ENCODE results near the gene C1QTNF2. TPM values are rescaled to one million over a fixed set of nuclear protein-coding genes. Genes with fewer than 3 reads are reported as not detected.

Gene C1QTNF2
- 10 to 100 TPM in 1 of 4 donors, 1 to 10 TPM in 2, under 1 TPM in 1; 0.59 to 16.5 (median 3.0) TPM for total RNA-seq

- peak; percentile 67 to 70 for DNase-seq
- H3K27ac ChIP-seq, result peak within 1 kb of the TSS; percentile 61 to 69
- TF ChIP-seq POLR2A (IDR thresholded peaks at IDR 0.05) (no peak), CTCF (IDR thresholded peaks at IDR 0.05) (no peak)
Observed at GRCh38 chr5:160369990-160370712, at the start of gene C1QTNF2. Gene C1QTNF2, minus strand, starts transcription at chr5:160370626. Its CDS starts 15,615 bp downstream, at chr5:160355011.

GRCh38 chr5:160420331-160420610 is 49.8 kb upstream of the C1QTNF2 start:
- peaks cover 0 to 6% of the 10 kb centered on the region in 2 donors for H3K4me1 ChIP-seq
- H3K27me3 ChIP-seq, result no peaks in the 10 kb centered on the region
- H3K27ac ChIP-seq, result no peak overlapping the region
- H3K4me3 ChIP-seq, result no peak overlapping the region
- H3K36me3 ChIP-seq, result no peaks in the 10 kb centered on the region
- intact Hi-C loops (cut with DNase I; ENCODE audit: low total_unique reads), result no loop called here
- no peak for DNase-seq
- TF ChIP-seq CTCF (IDR thresholded peaks at IDR 0.05) (no peak), POLR2A (IDR thresholded peaks at IDR 0.05) (no peak)
- H3K9me3 ChIP-seq, result no peaks in the 10 kb centered on the region

More at GRCh38 chr5:160369990-160370712, at the start of gene C1QTNF2:
- peak within 1 kb of the TSS; percentile 50 to 60 for H3K4me3 ChIP-seq
- H3K36me3 ChIP-seq, result no peaks in the 10 kb centered on the region
- no peaks in the 10 kb centered on the region for H3K27me3 ChIP-seq
- no peaks in the 10 kb centered on the region for H3K9me3 ChIP-seq
- no peaks in the 10 kb centered on the region for H3K4me1 ChIP-seq
- intact Hi-C loops (cut with DNase I; ENCODE audit: low total_unique reads), result no loop called here

GRCh38 chr5:160419458-160420330 is 49.3 kb upstream of the C1QTNF2 start:
- DNase-seq, result no peak
- peak overlapping the region; percentile 69 to 94 for H3K4me3 ChIP-seq
- H3K36me3 ChIP-seq, result no peaks in the 10 kb centered on the region
- TF ChIP-seq CTCF (IDR thresholded peaks at IDR 0.05) (no peak), POLR2A (IDR thresholded peaks at IDR 0.05) (no peak)
- peaks cover 0 to 6% of the 10 kb centered on the region in 2 donors for H3K4me1 ChIP-seq
- no peaks in the 10 kb centered on the region for H3K9me3 ChIP-seq
- peak overlapping the region; percentile 84 to 90 for H3K27ac ChIP-seq
- intact Hi-C loops (cut with DNase I; ENCODE audit: low total_unique reads), result no loop called here
- no peaks in the 10 kb centered on the region for H3K27me3 ChIP-seq

GRCh38 chr5:160418561-160419457 is 48.4 kb upstream of the C1QTNF2 start, which contains the start of gene SLU7:
Gene SLU7, minus strand, starts transcription at chr5:160419081. Its CDS starts 3,787 bp downstream, at chr5:160415294.
- peak within 1 kb of the TSS; percentile 69 to 94 for H3K4me3 ChIP-seq
- H3K27ac ChIP-seq, result peak within 1 kb of the TSS; percentile 84 to 90
- H3K4me1 ChIP-seq, result peaks cover 0 to 6% of the 10 kb centered on the region in 2 donors
- no peaks in the 10 kb centered on the region for H3K9me3 ChIP-seq
- no peaks in the 10 kb centered on the region for H3K27me3 ChIP-seq
- H3K36me3 ChIP-seq, result no peaks in the 10 kb centered on the region
- intact Hi-C loops (cut with DNase I; ENCODE audit: low total_unique reads), result no loop called here
- TF ChIP-seq POLR2A (IDR thresholded peaks at IDR 0.05) (peak; percentile 67 to 68), CTCF (IDR thresholded peaks at IDR 0.05) (no peak)
- DNase-seq, result peak; percentile 96
